Measurements from ENCODE around the gene NPAS3.

DNA sequence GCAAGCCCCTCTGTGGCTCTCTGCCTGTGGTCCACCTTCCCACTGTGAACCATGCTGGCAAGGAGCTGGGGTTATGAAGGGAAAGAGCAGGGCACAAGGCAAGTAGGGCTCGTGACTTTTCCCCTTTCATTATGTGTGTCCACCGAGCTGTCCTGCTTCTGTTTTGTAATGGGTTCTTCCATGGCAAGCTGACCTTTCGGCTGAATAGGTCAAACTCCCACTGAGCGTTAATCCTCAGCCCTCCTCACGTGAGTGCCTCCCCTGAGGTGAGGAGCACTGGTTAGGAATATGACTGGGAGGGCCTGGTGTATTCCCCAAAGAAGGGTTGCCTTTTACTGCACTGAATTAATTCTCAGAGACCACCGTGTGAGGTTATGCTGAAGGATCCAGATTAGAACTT is 424.3 kb downstream of the NPAS3 start:
- TF ChIP-seq, protein P1, sequence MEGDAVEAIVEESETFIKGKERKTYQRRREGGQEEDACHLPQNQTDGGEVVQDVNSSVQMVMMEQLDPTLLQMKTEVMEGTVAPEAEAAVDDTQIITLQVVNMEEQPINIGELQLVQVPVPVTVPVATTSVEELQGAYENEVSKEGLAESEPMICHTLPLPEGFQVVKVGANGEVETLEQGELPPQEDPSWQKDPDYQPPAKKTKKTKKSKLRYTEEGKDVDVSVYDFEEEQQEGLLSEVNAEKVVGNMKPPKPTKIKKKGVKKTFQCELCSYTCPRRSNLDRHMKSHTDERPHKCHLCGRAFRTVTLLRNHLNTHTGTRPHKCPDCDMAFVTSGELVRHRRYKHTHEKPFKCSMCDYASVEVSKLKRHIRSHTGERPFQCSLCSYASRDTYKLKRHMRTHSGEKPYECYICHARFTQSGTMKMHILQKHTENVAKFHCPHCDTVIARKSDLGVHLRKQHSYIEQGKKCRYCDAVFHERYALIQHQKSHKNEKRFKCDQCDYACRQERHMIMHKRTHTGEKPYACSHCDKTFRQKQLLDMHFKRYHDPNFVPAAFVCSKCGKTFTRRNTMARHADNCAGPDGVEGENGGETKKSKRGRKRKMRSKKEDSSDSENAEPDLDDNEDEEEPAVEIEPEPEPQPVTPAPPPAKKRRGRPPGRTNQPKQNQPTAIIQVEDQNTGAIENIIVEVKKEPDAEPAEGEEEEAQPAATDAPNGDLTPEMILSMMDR (IDR thresholded peaks at IDR 0.05): no peak
- no peak for TF ChIP-seq POLR2A (IDR thresholded peaks at IDR 0.05)
